ENCODE measurements around the gene NFE2L1.

GRCh38 chr17:48070195-48070594 is 22.0 kb downstream of the NFE2L1 start:
- TF ChIP-seq POLR2A (IDR thresholded peaks at IDR 0.05) (no peak), CTCF (IDR thresholded peaks at IDR 0.05) (no peak), POLR2AphosphoS5 (IDR thresholded peaks at IDR 0.05) (no peak), EP300 (IDR thresholded peaks at IDR 0.05; ENCODE audit: low read depth) (no peak)
